GM04503 (cell line): ENCODE data around the gene OR8G5.
A peak's percentile ranks its signal among the peaks of the same experiment; 100 is the strongest.
"Not testable (repeated sequence)": the region's sequence is repeated elsewhere in the genome, so short reads cannot be mapped to it uniquely, and the experiment has no call there.

Experiments used
- DNase-seq: peaks from one replicate; pipeline ENCODE4 v3.0.0-alpha.2; 2012; ENCODE audit warnings: low read depth

The OR8G5 gene

DNA sequence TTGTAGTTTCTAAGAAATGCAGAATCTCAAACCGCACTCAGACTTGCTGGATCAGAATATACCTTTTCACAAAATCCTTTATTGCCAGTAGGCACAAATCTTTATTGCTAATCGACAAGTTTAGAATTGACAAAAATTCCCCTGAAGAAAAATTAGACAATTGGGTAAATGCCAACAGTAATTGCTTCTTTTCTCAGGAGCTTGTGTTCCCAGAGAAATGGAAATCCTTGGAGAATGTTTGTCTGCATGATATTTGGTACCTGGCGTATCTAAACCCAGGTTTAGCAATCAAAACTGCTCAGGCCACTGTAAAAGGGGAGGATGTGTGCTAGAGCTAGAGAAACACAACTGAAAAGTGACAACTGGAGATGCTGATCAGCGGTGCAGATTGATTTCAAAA, at the start of gene OR8G5:
Gene OR8G5 (plus strand): TSS at position 301 of the 400 bp plus-strand sequence. CDS start 8,556 bp downstream, outside the sequence.
- DNase-seq, result no peak

DNA sequence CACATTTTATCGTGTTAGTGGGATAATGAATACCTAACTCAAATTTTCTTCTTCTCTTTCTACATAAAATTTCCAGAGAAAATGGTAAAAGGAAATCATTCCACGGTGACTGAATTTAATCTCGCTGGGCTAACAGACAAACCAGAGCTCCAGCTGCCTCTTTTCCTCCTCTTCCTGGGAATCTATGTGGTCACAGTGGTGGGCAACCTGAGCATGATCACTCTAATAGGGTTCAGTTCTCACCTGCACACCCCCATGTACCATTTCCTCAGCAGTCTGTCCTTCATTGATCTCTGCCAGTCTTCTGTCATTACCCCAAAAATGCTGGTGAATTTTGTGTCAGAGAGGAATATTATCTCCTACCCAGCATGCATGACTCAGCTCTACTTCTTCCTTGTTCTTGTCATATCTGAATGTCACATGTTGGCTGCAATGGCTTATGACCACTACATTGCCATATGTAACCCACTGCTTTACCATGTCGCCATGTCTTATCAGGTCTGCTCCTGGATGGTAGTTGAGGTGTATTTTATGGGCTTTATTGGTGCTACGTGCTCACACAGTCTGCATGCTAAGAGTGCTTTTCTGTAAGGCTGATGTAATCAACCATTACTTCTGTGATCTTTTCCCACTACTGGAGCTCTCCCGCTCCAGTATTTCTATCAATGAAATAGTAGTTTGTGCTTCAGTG, 48.9 kb upstream of the OR8G5 start:
- no peak for DNase-seq

DNA sequence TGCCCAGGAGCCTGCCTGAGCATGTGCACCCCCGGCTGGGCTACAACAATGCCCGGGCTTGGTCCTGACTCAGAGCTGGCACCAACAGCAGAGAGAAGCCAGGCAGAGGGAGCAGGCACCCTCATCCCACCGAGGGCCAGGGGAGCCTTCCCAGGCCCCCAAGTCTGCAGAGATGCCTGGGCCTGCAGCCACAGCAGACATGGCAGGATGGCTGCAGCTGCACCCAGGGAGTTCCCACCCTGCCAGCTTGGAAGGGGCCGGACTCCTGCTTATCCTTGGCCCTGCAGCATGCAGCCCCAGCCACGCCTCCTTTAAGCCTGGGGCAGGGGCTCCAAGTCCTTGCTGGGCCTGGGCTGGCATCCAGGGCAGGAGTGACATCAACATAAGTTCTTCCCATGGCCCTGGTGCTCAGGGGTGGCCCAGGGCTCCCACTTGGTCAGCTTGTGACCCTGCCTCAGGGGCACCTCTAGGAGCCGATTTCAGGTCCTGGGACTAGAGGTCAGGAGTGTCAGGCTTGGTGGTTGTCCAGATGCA, 46.3 kb upstream of the OR8G5 start:
- DNase-seq, result no peak

GRCh38 chr11:124210421-124210820, 45.8 kb upstream of the OR8G5 start:
- no peak for DNase-seq

- DNase-seq, result no peak
Measured at GRCh38 chr11:124211321-124211720, 44.9 kb upstream of the OR8G5 start.

DNA sequence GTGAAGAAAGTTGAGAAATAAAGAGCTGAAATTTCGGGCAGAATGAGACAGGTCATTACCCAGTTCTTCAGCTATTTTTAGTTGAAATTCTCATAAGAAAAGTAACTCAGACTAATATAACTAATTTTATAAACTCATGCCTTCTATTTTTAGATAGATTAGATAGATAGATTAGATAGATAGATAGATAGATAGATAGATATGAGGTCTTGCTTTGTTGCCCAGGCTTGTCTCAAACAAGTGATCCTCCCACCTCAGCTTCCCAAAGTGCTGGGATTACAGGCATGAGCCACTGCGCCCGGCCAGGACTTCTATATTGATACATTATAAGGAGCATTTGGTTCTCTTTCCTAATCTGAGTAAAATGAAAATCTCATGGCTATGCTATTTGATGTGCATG, 42.1 kb upstream of the OR8G5 start:
- DNase-seq, result no peak

- DNase-seq, result no peak
Measured at GRCh38 chr11:124219126-124219525, 37.0 kb upstream of the OR8G5 start.

- no peak for DNase-seq
Measured at GRCh38 chr11:124222407-124222806, 33.8 kb upstream of the OR8G5 start.

- DNase-seq, result not testable (repeated sequence)
Measured at GRCh38 chr11:124224618-124225423, 31.4 kb upstream of the OR8G5 start.

DNA sequence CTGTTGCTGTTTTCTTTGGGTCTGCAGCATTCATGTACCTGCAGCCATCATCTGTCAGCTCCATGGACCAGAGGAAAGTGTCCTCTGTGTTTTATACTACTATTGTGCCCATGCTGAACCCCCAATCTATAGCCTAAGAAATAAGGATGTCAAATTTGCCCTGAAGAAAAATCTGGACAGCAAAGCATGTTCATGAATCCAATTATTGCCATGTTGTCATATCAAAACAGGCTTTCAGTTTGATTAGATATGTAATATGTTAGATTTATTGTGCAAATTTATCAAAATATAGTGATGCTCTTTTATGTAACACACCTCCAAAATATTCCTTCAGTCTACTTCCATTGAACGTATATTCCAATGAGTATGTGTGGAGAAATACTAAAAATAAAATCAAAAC, 30.7 kb upstream of the OR8G5 start:
- no peak for DNase-seq

DNA sequence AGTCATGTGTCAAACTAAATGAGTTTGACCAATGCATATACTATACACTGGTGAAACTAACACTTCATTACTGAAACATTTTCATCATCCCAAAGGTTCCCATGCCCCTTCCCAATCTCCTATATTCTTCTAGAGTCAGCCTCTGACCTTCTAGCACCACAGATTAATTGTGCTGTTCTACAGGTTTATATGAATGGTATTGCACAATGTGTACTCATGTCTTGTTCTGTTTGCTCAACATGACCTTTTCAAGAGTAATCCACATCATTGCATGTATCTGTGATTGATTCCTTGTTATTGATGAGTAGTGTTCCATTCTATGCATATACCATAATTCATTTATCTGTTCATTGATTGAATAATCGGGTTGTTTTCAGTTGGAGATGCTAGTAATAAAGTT, 22.8 kb upstream of the OR8G5 start:
- DNase-seq, result no peak

DNA sequence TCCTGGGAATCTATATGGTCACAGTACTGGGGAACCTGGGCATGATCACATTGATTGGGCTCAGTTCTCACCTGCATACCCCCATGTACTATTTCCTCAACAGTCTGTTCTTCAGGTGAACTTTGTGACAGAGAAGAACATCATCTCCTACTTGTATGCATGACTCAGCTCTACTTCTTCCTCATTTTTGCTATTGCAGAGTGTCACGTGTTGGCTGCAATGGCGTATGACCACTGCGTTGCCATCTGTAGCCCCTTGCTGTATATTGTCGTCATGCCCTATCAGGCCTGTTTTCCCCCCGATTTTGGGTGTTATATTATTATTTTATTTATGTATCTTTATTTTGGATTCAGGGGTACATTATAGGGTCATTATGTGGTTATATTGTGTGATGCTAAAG, 17.7 kb upstream of the OR8G5 start:
- no peak for DNase-seq

GRCh38 chr11:124240621-124241397, 15.4 kb upstream of the OR8G5 start, which contains the start of gene OR8G1:
OR8G1 (plus strand) TSS chr11:124241095; CDS start chr11:124249676, 8,581 bp downstream.
- no peak for DNase-seq

DNA sequence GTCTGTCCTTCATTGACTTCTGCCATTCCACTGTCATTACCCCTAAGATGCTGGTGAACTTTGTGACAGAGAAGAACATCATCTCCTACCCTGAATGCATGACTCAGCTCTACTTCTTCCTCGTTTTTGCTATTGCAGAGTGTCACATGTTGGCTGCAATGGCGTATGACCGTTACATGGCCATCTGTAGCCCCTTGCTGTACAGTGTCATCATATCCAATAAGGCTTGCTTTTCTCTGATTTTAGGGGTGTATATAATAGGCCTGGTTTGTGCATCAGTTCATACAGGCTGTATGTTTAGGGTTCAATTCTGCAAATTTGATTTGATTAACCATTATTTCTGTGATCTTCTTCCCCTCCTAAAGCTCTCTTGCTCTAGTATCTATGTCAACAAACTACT, 6.3 kb upstream of the OR8G5 start:
- DNase-seq, result not testable (repeated sequence)

DNA sequence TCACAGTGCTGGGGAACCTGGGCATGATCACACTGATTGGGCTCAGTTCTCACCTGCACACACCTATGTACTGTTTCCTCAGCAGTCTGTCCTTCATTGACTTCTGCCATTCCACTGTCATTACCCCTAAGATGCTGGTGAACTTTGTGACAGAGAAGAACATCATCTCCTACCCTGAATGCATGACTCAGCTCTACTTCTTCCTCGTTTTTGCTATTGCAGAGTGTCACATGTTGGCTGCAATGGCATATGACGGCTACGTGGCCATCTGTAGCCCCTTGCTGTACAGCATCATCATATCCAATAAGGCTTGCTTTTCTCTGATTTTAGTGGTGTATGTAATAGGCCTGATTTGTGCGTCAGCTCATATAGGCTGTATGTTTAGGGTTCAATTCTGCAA, 8.9 kb downstream of the OR8G5 start:
- DNase-seq, result not testable (repeated sequence)

DNA sequence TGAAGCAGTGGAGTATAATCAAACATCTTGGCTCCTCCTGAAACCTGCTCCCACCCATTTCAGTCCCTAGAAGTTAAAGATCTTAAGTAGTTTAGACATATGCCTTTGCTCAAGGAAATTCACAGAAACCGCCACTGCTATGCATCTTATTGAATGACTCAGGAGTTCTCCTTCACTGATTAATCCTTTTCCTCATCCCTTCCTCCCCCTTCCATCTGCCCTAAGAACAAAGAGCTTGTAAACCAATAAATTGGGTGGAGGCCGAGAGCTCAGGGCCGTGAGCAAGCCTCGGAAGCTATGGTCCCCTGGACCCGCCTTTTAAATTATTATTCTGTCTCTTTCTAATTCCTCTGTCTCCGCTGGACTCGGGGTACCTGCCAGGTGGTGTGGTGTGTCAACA, 14.7 kb downstream of the OR8G5 start:
- DNase-seq, result not testable (repeated sequence)

DNA sequence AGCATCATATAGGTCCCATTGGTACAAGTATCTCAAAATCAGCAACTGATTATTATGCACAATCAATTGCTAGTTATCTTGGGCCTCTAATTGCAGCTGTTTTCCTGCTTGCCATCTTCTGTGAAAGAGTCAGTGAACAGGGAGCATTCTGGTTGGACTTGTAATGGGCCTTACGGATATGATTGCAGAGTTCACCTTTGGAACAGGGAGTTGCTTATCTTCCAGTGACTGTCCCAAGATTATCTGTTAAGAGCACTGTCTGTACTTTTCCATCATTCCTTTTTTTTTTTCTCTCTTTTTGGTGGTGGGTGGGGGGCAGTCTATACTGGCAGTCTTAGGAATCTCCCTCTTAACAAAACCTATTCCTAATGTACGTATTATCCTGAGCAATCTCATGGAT, 17.8 kb downstream of the OR8G5 start:
- DNase-seq, result no peak

GRCh38 chr11:124276081-124276480, 19.9 kb downstream of the OR8G5 start:
- DNase-seq, result no peak

DNA sequence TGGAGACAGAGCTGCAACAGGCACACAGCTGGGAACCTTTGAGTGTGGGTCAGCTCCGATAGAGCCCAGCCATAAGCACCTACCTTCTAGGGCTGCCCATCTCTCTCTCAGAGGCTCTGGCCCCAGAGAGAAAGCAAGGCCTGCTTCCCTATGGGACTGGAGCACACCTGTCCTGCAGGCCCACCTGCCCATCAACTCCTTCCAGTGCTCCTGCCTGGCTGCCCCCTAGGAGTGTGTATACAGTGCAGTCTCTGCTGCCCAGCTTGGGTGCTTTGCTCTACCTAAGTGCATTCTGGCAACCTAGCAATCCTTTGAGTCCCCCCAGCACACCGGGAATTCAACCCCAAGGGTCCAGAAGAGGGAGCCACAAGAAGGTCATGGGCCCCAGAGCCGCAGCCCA, 21.0 kb downstream of the OR8G5 start:
- no peak for DNase-seq

- no peak for DNase-seq
Measured at GRCh38 chr11:124277804-124278203, 21.6 kb downstream of the OR8G5 start.

- no peak for DNase-seq
Measured at GRCh38 chr11:124278261-124278660, 22.1 kb downstream of the OR8G5 start.

DNA sequence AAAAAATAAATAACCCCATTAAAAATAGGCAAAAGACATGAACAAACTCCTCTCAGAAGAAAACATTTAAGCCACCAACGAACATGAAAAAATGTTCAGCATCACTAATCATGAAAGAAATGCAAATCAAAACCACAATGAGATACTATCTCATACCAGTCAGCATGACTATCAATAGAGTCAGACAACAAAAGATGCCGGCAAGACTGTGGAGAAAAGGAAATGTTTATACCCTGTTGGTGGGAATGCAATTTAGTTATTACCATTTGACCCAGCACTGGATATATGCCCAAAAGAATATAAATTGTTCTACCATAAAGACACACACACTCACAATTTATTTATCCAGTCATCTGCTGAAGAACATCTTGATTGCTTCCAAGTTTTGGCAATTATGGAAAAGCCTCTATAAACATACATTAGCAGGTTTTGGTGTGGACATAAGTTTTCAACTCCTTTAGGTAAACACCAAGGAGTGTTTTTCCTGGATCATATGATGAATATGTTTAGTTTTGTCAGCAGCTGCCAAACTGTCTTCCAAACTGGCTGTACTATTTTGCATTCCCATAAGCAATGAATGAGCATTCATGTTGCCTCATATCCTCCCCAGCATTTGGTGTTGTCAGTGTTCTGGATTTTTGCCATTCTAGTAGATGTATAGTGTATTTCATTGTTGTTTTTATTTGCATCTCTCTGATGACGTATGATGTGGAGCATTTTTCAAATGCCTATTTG, 29.6 kb downstream of the OR8G5 start:
- peak; percentile 51 for DNase-seq
